Stimulated activated memory B cell treated with anti-CD40 and anti-IgM and Interleukin-4, amounts not matched to agents 10 μg/mL and 1 μg/mL and 100 μg/mL, for 72 hours (primary cell): ENCODE measurements around the gene COL1A2.
A peak's percentile ranks its signal among the peaks of the same experiment; 100 is the strongest.

ENCODE experiments used
- ATAC-seq: fragments of 150-1000 bp; cut with Tn5 transposase; 2 replicates; pipeline ENCODE4 v1.10.0; 2021
- H3K27ac Mint-ChIP-seq: one replicate; pipeline ENCODE4 v1.8.0; 2022; ENCODE audit warnings: mild to moderate bottlenecking, mixed read lengths
- H3K27me3 Mint-ChIP-seq: one replicate; pipeline ENCODE4 v1.8.0; 2022; ENCODE audit warnings: mixed read lengths
- H3K36me3 Mint-ChIP-seq: one replicate; pipeline ENCODE4 v1.8.0; 2022; ENCODE audit warnings: mixed read lengths
- H3K4me1 Mint-ChIP-seq: one replicate; pipeline ENCODE4 v1.8.0; 2022; ENCODE audit warnings: mixed read lengths
- H3K4me3 Mint-ChIP-seq: one replicate; pipeline ENCODE4 v1.8.0; 2022; ENCODE audit warnings: mild to moderate bottlenecking, moderate library complexity, mixed read lengths
- H3K9me3 Mint-ChIP-seq: one replicate; pipeline ENCODE4 v1.8.0; 2022; ENCODE audit warnings: mixed read lengths

The COL1A2 gene

GRCh38 chr7:94412762-94413322, 18.1 kb downstream of the COL1A2 start:
- no peaks in the 10 kb centered on the region for H3K36me3 Mint-ChIP-seq
- H3K4me1 Mint-ChIP-seq, result peaks cover 13% of the 10 kb centered on the region
- H3K4me3 Mint-ChIP-seq, result no peak overlapping the region
- ATAC-seq, result peak; percentile 61
- no peaks in the 10 kb centered on the region for H3K27me3 Mint-ChIP-seq
- no peak overlapping the region for H3K27ac Mint-ChIP-seq
- no peaks in the 10 kb centered on the region for H3K9me3 Mint-ChIP-seq

GRCh38 chr7:94414481-94414880, 19.8 kb downstream of the COL1A2 start:
- Mint-ChIP-seq H3K9me3 (no peaks in the 10 kb centered on the region), H3K4me1 (peaks cover 13% of the 10 kb centered on the region), H3K27ac (no peak overlapping the region), H3K36me3 (no peaks in the 10 kb centered on the region), H3K4me3 (no peak overlapping the region), H3K27me3 (no peaks in the 10 kb centered on the region)
- no peak for ATAC-seq

- Mint-ChIP-seq H3K36me3 (no peaks in the 10 kb centered on the region), H3K27ac (no peak overlapping the region), H3K27me3 (no peaks in the 10 kb centered on the region), H3K4me1 (peaks cover 13% of the 10 kb centered on the region), H3K9me3 (no peaks in the 10 kb centered on the region), H3K4me3 (no peak overlapping the region)
- ATAC-seq, result no peak
Observed at GRCh38 chr7:94414980-94415379, 20.3 kb downstream of the COL1A2 start.

GRCh38 chr7:94417306-94417705, 22.6 kb downstream of the COL1A2 start:
- Mint-ChIP-seq H3K27ac (no peak overlapping the region), H3K27me3 (no peaks in the 10 kb centered on the region), H3K36me3 (no peaks in the 10 kb centered on the region), H3K4me3 (no peak overlapping the region), H3K9me3 (no peaks in the 10 kb centered on the region), H3K4me1 (peaks cover 5% of the 10 kb centered on the region)
- no peak for ATAC-seq

- Mint-ChIP-seq H3K36me3 (no peaks in the 10 kb centered on the region), H3K27ac (no peak overlapping the region), H3K27me3 (no peaks in the 10 kb centered on the region), H3K4me1 (peaks cover 2% of the 10 kb centered on the region), H3K4me3 (no peak overlapping the region), H3K9me3 (no peaks in the 10 kb centered on the region)
- ATAC-seq, result no peak
Observed at GRCh38 chr7:94417901-94418300, 23.2 kb downstream of the COL1A2 start.

GRCh38 chr7:94418851-94419250, 24.2 kb downstream of the COL1A2 start:
- Mint-ChIP-seq H3K27me3 (peaks cover 6% of the 10 kb centered on the region), H3K9me3 (no peaks in the 10 kb centered on the region), H3K4me1 (no peaks in the 10 kb centered on the region), H3K36me3 (no peaks in the 10 kb centered on the region), H3K4me3 (no peak overlapping the region), H3K27ac (no peak overlapping the region)
- ATAC-seq, result no peak

GRCh38 chr7:94420328-94420727, 25.6 kb downstream of the COL1A2 start:
- Mint-ChIP-seq H3K4me3 (no peak overlapping the region), H3K9me3 (no peaks in the 10 kb centered on the region), H3K4me1 (no peaks in the 10 kb centered on the region), H3K27ac (no peak overlapping the region), H3K36me3 (no peaks in the 10 kb centered on the region), H3K27me3 (peaks cover 10% of the 10 kb centered on the region)
- no peak for ATAC-seq

GRCh38 chr7:94421681-94422080, 27.0 kb downstream of the COL1A2 start:
- H3K27ac Mint-ChIP-seq, result no peak overlapping the region
- H3K27me3 Mint-ChIP-seq, result peaks cover 10% of the 10 kb centered on the region
- H3K36me3 Mint-ChIP-seq, result no peaks in the 10 kb centered on the region

GRCh38 chr7:94422136-94422535, 27.4 kb downstream of the COL1A2 start:
- ATAC-seq, result no peak
- Mint-ChIP-seq H3K36me3 (no peaks in the 10 kb centered on the region), H3K27me3 (peaks cover 10% of the 10 kb centered on the region), H3K27ac (no peak overlapping the region), H3K4me3 (no peak overlapping the region), H3K4me1 (no peaks in the 10 kb centered on the region), H3K9me3 (no peaks in the 10 kb centered on the region)

More at GRCh38 chr7:94421681-94422080, 27.0 kb downstream of the COL1A2 start:
- no peak for ATAC-seq
- no peaks in the 10 kb centered on the region for H3K9me3 Mint-ChIP-seq
- no peaks in the 10 kb centered on the region for H3K4me1 Mint-ChIP-seq
- no peak overlapping the region for H3K4me3 Mint-ChIP-seq

- peaks cover 10% of the 10 kb centered on the region for H3K27me3 Mint-ChIP-seq
- H3K4me1 Mint-ChIP-seq, result no peaks in the 10 kb centered on the region
- H3K9me3 Mint-ChIP-seq, result no peaks in the 10 kb centered on the region
- no peak for ATAC-seq
- no peaks in the 10 kb centered on the region for H3K36me3 Mint-ChIP-seq
- H3K27ac Mint-ChIP-seq, result no peak overlapping the region
- no peak overlapping the region for H3K4me3 Mint-ChIP-seq
Observed at GRCh38 chr7:94422827-94423460, 28.2 kb downstream of the COL1A2 start.

GRCh38 chr7:94423863-94424735, 29.4 kb downstream of the COL1A2 start:
- no peaks in the 10 kb centered on the region for H3K4me1 Mint-ChIP-seq
- H3K27me3 Mint-ChIP-seq, result peaks cover 10% of the 10 kb centered on the region
- no peak overlapping the region for H3K27ac Mint-ChIP-seq
- no peaks in the 10 kb centered on the region for H3K36me3 Mint-ChIP-seq
- H3K4me3 Mint-ChIP-seq, result no peak overlapping the region
- H3K9me3 Mint-ChIP-seq, result no peaks in the 10 kb centered on the region
- ATAC-seq, result no peak

GRCh38 chr7:94425546-94425945, 30.9 kb downstream of the COL1A2 start:
- no peaks in the 10 kb centered on the region for H3K9me3 Mint-ChIP-seq
- no peaks in the 10 kb centered on the region for H3K36me3 Mint-ChIP-seq
- no peak for ATAC-seq
- H3K4me3 Mint-ChIP-seq, result no peak overlapping the region
- no peaks in the 10 kb centered on the region for H3K4me1 Mint-ChIP-seq
- H3K27ac Mint-ChIP-seq, result no peak overlapping the region
- peaks cover 10% of the 10 kb centered on the region for H3K27me3 Mint-ChIP-seq

GRCh38 chr7:94426980-94427875, 32.5 kb downstream of the COL1A2 start:
- ATAC-seq, result no peak

GRCh38 chr7:94429153-94429552, 34.5 kb downstream of the COL1A2 start:
- H3K36me3 Mint-ChIP-seq, result no peaks in the 10 kb centered on the region
- H3K27me3 Mint-ChIP-seq, result peaks cover 1% of the 10 kb centered on the region
- H3K27ac Mint-ChIP-seq, result no peak overlapping the region
- no peaks in the 10 kb centered on the region for H3K9me3 Mint-ChIP-seq
- H3K4me1 Mint-ChIP-seq, result no peaks in the 10 kb centered on the region
- no peak overlapping the region for H3K4me3 Mint-ChIP-seq
- ATAC-seq, result no peak

More at GRCh38 chr7:94426980-94427875, 32.5 kb downstream of the COL1A2 start:
- H3K4me3 Mint-ChIP-seq, result no peak overlapping the region
- no peaks in the 10 kb centered on the region for H3K36me3 Mint-ChIP-seq
- no peaks in the 10 kb centered on the region for H3K4me1 Mint-ChIP-seq
- H3K27ac Mint-ChIP-seq, result no peak overlapping the region
- H3K27me3 Mint-ChIP-seq, result peaks cover 10% of the 10 kb centered on the region
- H3K9me3 Mint-ChIP-seq, result no peaks in the 10 kb centered on the region

- ATAC-seq, result no peak
- Mint-ChIP-seq H3K9me3 (no peaks in the 10 kb centered on the region), H3K27ac (no peak overlapping the region), H3K36me3 (no peaks in the 10 kb centered on the region), H3K4me3 (no peak overlapping the region), H3K27me3 (peaks cover 10% of the 10 kb centered on the region), H3K4me1 (no peaks in the 10 kb centered on the region)
Observed at GRCh38 chr7:94431176-94431575, 36.5 kb downstream of the COL1A2 start.
